ENCODE results near the gene FRAS1. TPM values are rescaled to one million over a fixed set of nuclear protein-coding genes. Genes with fewer than 3 reads are reported as not detected.

Gene FRAS1
- total RNA-seq, 1 donor from 2014 or later, result not detected

- peaks cover 7% of the 10 kb centered on the region for H3K27me3 Mint-ChIP-seq
- TF ChIP-seq CTCF (IDR thresholded peaks at IDR 0.05), result no peak
Observed at GRCh38 chr4:78355306-78355705, 298.2 kb downstream of the FRAS1 start.

GRCh38 chr4:78356251-78356786, 299.2 kb downstream of the FRAS1 start:
- intact Hi-C loops (cut with micrococcal nuclease), result no loop called here
- Mint-ChIP-seq H3K4me1 (no peaks in the 10 kb centered on the region), H3K9me3 (no peaks in the 10 kb centered on the region), H3K27ac (no peak overlapping the region), H3K4me3 (no peak overlapping the region), H3K27me3 (peaks cover 11% of the 10 kb centered on the region), H3K36me3 (ENCODE audit: low read depth) (no peaks in the 10 kb centered on the region)
- ATAC-seq (ENCODE audit: low read depth) (no peak), DNase-seq (no peak)
- POLR2A ChIA-PET, result no interaction called here
- no peak for TF ChIP-seq CTCF (IDR thresholded peaks at IDR 0.05)
- CTCF ChIA-PET, result no interaction called here

More at GRCh38 chr4:78355306-78355705, 298.2 kb downstream of the FRAS1 start:
- Mint-ChIP-seq H3K4me1 (no peaks in the 10 kb centered on the region), H3K27ac (no peak overlapping the region), H3K36me3 (ENCODE audit: low read depth) (no peaks in the 10 kb centered on the region), H3K9me3 (no peaks in the 10 kb centered on the region), H3K4me3 (no peak overlapping the region)
- POLR2A ChIA-PET, result no interaction called here
- ATAC-seq (ENCODE audit: low read depth) (no peak), DNase-seq (no peak)
- intact Hi-C loops (cut with micrococcal nuclease), result no loop called here
- CTCF ChIA-PET, result no interaction called here

DNA sequence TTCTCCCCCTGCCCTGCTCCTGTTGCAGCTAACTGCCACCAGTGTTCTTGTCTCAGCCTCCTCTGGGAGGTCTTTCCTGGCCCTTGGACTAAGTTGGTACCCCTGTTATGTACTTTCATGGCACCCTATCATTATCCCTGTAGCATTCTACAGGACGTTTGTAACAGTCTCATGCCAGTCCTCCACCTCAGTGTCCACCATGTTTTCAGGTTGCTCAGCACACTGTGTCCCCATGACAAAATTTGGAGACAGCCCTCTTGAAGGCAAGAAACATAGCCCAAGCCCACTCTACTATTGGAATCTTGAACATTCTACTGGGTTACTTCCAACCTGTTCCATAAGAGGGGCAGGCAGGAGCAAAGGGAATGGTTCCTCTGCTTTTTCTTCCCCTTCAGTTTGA, 300.0 kb downstream of the FRAS1 start:
- ATAC-seq (ENCODE audit: low read depth) (no peak), DNase-seq (no peak)
- TF ChIP-seq CTCF (IDR thresholded peaks at IDR 0.05), result no peak
- ChIA-PET CTCF (no interaction called here), POLR2A (no interaction called here)
- H3K27me3 Mint-ChIP-seq, result peaks cover 14% of the 10 kb centered on the region
- no peaks in the 10 kb centered on the region for H3K9me3 Mint-ChIP-seq
- intact Hi-C loops (cut with micrococcal nuclease), result no loop called here
- H3K4me1 Mint-ChIP-seq, result no peaks in the 10 kb centered on the region
- no peak overlapping the region for H3K27ac Mint-ChIP-seq
- H3K36me3 Mint-ChIP-seq (ENCODE audit: low read depth), result no peaks in the 10 kb centered on the region
- no peak overlapping the region for H3K4me3 Mint-ChIP-seq

DNA sequence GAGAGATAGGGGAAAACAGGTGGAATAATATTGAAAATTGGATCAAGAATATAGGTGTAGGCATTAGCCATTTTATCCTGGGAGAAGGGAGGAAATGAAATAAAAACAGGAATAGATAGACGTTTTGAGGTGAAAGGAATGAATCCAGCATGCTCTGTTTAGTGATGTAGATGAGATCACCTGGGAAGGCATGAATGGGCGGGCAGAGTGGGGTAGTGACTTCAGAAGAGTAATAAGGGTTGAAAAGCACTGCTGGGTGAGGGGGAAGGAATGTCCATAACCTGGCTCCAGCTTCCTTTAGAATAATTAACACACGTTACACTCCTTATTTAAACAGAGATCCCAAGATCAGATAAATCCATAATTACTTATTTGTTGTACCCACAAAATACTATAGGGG, 303.3 kb downstream of the FRAS1 start:
- CTCF ChIA-PET, result no interaction called here

DNA sequence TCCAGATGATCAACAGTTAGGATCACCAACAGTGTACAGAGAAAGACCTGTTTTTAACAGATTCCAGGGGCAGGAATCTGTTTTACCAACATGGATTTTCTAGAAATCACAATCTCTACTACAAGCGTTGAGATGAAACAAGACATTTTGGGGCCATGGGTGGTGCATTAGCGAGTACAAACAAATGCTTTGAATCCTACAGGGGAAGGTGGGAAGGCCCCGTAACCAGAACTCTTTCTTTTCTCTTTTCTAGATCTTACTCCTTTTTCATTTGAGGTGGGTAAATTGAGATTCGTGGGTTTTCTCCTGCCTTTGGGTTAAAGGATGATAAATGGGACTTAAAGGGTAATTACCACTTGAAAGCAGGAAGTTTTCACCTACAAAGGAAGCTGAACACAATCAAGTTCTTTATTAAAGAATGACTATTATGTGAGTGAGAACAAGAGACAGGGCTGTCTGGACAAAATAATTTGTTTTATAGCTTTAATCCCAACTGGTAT, 304.5 kb downstream of the FRAS1 start:
- CTCF ChIA-PET, result no interaction called here
- peaks cover 18% of the 10 kb centered on the region for H3K27me3 Mint-ChIP-seq
- no peak for TF ChIP-seq CTCF (IDR thresholded peaks at IDR 0.05)
- intact Hi-C loops (cut with micrococcal nuclease), result no loop called here
- H3K4me1 Mint-ChIP-seq, result no peaks in the 10 kb centered on the region
- H3K4me3 Mint-ChIP-seq, result no peak overlapping the region
- POLR2A ChIA-PET, result no interaction called here
- ATAC-seq (ENCODE audit: low read depth), result no peak
- H3K9me3 Mint-ChIP-seq, result no peaks in the 10 kb centered on the region
- no peak overlapping the region for H3K27ac Mint-ChIP-seq
- DNase-seq, result no peak
- no peaks in the 10 kb centered on the region for H3K36me3 Mint-ChIP-seq (ENCODE audit: low read depth)

More for the DNA sequence above, 303.3 kb downstream of the FRAS1 start:
- H3K4me1 Mint-ChIP-seq, result no peaks in the 10 kb centered on the region
- no peak for ATAC-seq (ENCODE audit: low read depth)
- H3K4me3 Mint-ChIP-seq, result no peak overlapping the region
- H3K9me3 Mint-ChIP-seq, result no peaks in the 10 kb centered on the region
- intact Hi-C loops (cut with micrococcal nuclease), result no loop called here
- H3K27me3 Mint-ChIP-seq, result peaks cover 18% of the 10 kb centered on the region
- no peak for TF ChIP-seq CTCF (IDR thresholded peaks at IDR 0.05)
- H3K27ac Mint-ChIP-seq, result no peak overlapping the region
- no peaks in the 10 kb centered on the region for H3K36me3 Mint-ChIP-seq (ENCODE audit: low read depth)
- no peak for DNase-seq
- POLR2A ChIA-PET, result no interaction called here

Measured in activated B cell treated with CpG ODN at 0.5 μM for 24 hours (primary cell).